ENCODE data around the gene NRGN.

DNA sequence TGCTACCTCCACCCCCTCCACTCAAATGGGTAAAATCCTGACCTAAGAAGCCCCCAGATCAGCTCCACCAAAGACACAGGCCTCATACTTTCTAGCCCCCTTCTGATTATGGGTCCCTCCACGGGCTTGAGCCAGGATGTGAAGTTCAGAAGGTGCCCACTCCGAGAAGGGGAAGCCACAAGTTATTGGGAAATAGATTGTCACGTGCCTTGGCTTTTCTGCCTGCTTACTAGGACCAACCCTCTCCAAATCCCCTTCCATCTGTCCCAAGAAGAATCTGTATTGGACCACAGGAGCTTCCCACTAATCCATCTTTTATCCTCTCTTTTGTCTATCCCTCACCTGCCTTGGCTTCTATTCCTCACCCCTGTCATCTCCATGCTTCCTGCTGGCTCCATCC is 3.0 kb upstream of the NRGN start:
- TF ChIP-seq, protein P1, sequence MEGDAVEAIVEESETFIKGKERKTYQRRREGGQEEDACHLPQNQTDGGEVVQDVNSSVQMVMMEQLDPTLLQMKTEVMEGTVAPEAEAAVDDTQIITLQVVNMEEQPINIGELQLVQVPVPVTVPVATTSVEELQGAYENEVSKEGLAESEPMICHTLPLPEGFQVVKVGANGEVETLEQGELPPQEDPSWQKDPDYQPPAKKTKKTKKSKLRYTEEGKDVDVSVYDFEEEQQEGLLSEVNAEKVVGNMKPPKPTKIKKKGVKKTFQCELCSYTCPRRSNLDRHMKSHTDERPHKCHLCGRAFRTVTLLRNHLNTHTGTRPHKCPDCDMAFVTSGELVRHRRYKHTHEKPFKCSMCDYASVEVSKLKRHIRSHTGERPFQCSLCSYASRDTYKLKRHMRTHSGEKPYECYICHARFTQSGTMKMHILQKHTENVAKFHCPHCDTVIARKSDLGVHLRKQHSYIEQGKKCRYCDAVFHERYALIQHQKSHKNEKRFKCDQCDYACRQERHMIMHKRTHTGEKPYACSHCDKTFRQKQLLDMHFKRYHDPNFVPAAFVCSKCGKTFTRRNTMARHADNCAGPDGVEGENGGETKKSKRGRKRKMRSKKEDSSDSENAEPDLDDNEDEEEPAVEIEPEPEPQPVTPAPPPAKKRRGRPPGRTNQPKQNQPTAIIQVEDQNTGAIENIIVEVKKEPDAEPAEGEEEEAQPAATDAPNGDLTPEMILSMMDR (IDR thresholded peaks at IDR 0.05 in 8 of 11, conservative IDR thresholded peaks at IDR 0.05 in 3 of 11) = no peak
- TF ChIP-seq POLR2AphosphoS5 (IDR thresholded peaks at IDR 0.05) = no peak
